Neural progenitor cell (in vitro differentiated cells): ENCODE results near the gene NPR3. TPM values are rescaled to one million over a fixed set of nuclear protein-coding genes. Genes with fewer than 3 reads are reported as not detected.

Experiments used
- DNase-seq: peaks from one replicate; pipeline ENCODE4 v3.0.0-alpha.2; 2016; ENCODE audit warnings: low spot score
- H2AFZ ChIP-seq: fragments of 200-600 bp; sonication (generic); replicated peaks from 2 replicates; pipeline ENCODE4 v1.6.1; 2016; ENCODE audit warnings: antibody characterized with exemption
- H3F3A ChIP-seq: fragments of 200-600 bp; sonication (generic); 2 replicates; pipeline ENCODE4 v1.6.1; 2016; ENCODE audit warnings: antibody characterized with exemption, low read depth
- H3K27ac ChIP-seq: fragments of 200-600 bp; sonication (generic); 2 replicates; pipeline ENCODE4 v1.5.1; 2016; ENCODE audit warnings: mild to moderate bottlenecking
- H3K27me3 ChIP-seq: fragments of 200-600 bp; sonication (generic); 2 replicates; pipeline ENCODE4 v1.6.1; 2016; ENCODE audit warnings: mild to moderate bottlenecking, moderate library complexity
- H3K36me3 ChIP-seq: fragments of 200-600 bp; sonication (generic); 2 replicates; pipeline ENCODE4 v1.5.1; 2016
- H3K4me1 ChIP-seq: fragments of 200-600 bp; sonication (generic); 2 replicates; pipeline ENCODE4 v1.6.1; 2016; ENCODE audit warnings: mixed run types
- H3K4me2 ChIP-seq: fragments of 200-600 bp; sonication (generic); 2 replicates; pipeline ENCODE4 v1.6.1; 2016
- H3K4me3 ChIP-seq: fragments of 200-600 bp; sonication (generic); 2 replicates; pipeline ENCODE4 v1.5.1; 2016
- H3K79me2 ChIP-seq: fragments of 200-600 bp; sonication (generic); 2 replicates; pipeline ENCODE4 v1.6.1; 2016; ENCODE audit warnings: low read depth
- H3K9ac ChIP-seq: fragments of 200-600 bp; sonication (generic); 2 replicates; pipeline ENCODE4 v1.6.1; 2016
- H3K9me3 ChIP-seq: fragments of 200-600 bp; sonication (generic); 2 replicates; pipeline ENCODE4 v1.5.1; 2016; ENCODE audit warnings: low read depth
- H4K20me1 ChIP-seq: fragments of 200-600 bp; sonication (generic); 2 replicates; pipeline ENCODE4 v1.6.1; 2016; ENCODE audit warnings: low read depth
- H3K27ac Mint-ChIP-seq: 3 replicates; pipeline ENCODE4 v1.8.0; 2021; ENCODE audit warnings: mixed read lengths
- H3K27me3 Mint-ChIP-seq: 2 replicates; pipeline ENCODE4 v1.8.0; 2022; ENCODE audit warnings: low read depth, mild to moderate bottlenecking, inconsistent platforms, moderate library complexity, mixed read lengths; ENCODE audit not compliant: insufficient read depth
- H3K36me3 Mint-ChIP-seq: 3 replicates; pipeline ENCODE4 v1.8.0; 2021; ENCODE audit warnings: mixed read lengths
- H3K4me1 Mint-ChIP-seq: 3 replicates; pipeline ENCODE4 v1.8.0; 2021; ENCODE audit warnings: mixed read lengths
- H3K4me3 Mint-ChIP-seq: 3 replicates; pipeline ENCODE4 v1.8.0; 2021; ENCODE audit warnings: mild to moderate bottlenecking, moderate library complexity, mixed read lengths
- H3K9me3 Mint-ChIP-seq: 3 replicates; pipeline ENCODE4 v1.8.0; 2020; ENCODE audit warnings: mixed read lengths
- EZH2 ChIP-seq: fragments of 200-600 bp; sonication (generic); IDR thresholded peaks from 2 replicates; pipeline ENCODE4 v1.6.1; 2017; ENCODE audit warnings: antibody characterized with exemption, mild to moderate bottlenecking, moderate library complexity
- EZH2phosphoT487 ChIP-seq: fragments of 200-600 bp; sonication (generic); IDR thresholded peaks from 2 replicates; pipeline ENCODE4 v1.6.1; 2017; ENCODE audit warnings: antibody characterized with exemption
- total RNA-seq: library from RNA; depleted of rRNA; stranded (reverse); fragments of >200 nt; gene quantifications from 2 replicates; pipeline ENCODE4 v1.2.3, GENCODE V29; 2015; ENCODE audit warnings: low replicate concordance
- TF ChIP-seq, protein P1 (sequence below): fragments of 200-600 bp; sonication (generic); IDR thresholded peaks from 2 replicates; pipeline ENCODE4 v1.5.1; 2017; ENCODE audit warnings: antibody characterized with exemption, mild to moderate bottlenecking

Gene NPR3
- total RNA-seq, 1 donor from 2014 or later: not detected

DNA sequence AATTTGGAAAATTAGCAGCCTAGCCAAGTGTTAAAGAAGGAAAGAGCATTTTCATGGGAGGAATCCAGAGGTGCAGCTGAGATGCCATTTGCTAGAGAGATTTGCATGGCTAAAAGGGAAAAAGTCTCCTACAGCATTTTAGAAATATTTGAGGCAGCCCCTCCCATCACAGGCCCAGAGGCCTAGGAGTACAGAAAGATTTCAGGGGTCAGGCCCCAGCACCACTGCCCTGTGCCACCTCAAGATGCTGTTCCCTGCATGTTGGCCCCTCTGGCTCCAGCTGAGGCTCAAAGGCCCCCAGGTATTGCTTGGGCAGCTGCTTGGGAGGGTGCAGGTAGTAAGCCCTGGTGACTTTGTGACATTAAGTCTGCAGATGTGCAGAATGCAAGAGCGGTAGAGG, 26.9 kb upstream of the NPR3 start:
- H3K27me3 ChIP-seq: no peaks in the 10 kb centered on the region
- H3K4me2 ChIP-seq: no peak overlapping the region
- H3K27ac ChIP-seq: no peak overlapping the region
- H3K79me2 ChIP-seq: no peaks in the 10 kb centered on the region
- no peaks in the 10 kb centered on the region for H3K4me1 ChIP-seq
- H3K36me3 Mint-ChIP-seq: no peaks in the 10 kb centered on the region
- H3K9ac ChIP-seq: no peak overlapping the region
- H3K9me3 Mint-ChIP-seq: peaks cover 18% of the 10 kb centered on the region
- H4K20me1 ChIP-seq: no peaks in the 10 kb centered on the region
- H3K4me3 ChIP-seq: no peak overlapping the region
- H3K9me3 ChIP-seq: no peaks in the 10 kb centered on the region
- TF ChIP-seq, protein P1, sequence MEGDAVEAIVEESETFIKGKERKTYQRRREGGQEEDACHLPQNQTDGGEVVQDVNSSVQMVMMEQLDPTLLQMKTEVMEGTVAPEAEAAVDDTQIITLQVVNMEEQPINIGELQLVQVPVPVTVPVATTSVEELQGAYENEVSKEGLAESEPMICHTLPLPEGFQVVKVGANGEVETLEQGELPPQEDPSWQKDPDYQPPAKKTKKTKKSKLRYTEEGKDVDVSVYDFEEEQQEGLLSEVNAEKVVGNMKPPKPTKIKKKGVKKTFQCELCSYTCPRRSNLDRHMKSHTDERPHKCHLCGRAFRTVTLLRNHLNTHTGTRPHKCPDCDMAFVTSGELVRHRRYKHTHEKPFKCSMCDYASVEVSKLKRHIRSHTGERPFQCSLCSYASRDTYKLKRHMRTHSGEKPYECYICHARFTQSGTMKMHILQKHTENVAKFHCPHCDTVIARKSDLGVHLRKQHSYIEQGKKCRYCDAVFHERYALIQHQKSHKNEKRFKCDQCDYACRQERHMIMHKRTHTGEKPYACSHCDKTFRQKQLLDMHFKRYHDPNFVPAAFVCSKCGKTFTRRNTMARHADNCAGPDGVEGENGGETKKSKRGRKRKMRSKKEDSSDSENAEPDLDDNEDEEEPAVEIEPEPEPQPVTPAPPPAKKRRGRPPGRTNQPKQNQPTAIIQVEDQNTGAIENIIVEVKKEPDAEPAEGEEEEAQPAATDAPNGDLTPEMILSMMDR: no peak
- TF ChIP-seq EZH2 (no peak), EZH2phosphoT487 (no peak)
- H2AFZ ChIP-seq: no peak overlapping the region
- no peaks in the 10 kb centered on the region for H3K36me3 ChIP-seq
- no peak overlapping the region for H3K4me3 Mint-ChIP-seq
- peaks cover 4% of the 10 kb centered on the region for H3K27me3 Mint-ChIP-seq
- no peak overlapping the region for H3K27ac Mint-ChIP-seq
- H3F3A ChIP-seq: no peaks in the 10 kb centered on the region
- H3K4me1 Mint-ChIP-seq: no peaks in the 10 kb centered on the region
- no peak for DNase-seq

DNA sequence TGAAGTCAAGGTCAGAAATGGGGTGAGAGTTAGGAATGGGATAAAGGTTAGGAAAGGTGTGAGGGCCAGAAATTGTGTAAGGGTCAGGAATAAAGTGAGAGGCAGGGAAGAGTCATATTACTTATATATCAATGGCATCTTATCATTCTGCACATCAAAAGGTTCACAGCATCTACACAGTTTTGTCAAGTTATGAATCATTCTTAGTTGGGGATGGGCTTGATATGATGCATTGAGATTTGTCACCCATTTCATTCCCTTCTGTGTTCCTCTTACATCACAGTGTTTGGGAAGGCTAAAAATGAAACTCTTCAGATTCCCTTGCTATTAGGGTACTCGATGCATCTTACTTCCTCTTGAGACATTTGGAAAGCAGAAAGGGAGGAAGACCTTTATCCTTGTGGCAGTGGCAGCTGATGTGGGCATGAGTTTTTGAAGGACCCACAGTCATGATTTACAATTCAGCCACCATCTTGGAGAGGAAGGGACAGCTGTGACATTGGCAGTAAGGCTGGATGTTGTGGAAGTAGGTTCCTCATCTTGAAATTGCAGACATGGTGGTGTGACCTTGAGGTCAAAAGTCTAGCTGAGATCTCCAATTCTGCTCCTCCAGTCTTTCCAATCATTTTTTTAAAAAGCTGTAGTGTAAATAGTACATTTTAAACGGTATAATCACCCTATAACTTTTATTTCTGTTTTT, 24.2 kb upstream of the NPR3 start:
- Mint-ChIP-seq H3K4me3 (no peak overlapping the region), H3K27me3 (peaks cover 2% of the 10 kb centered on the region), H3K9me3 (peaks cover 18% of the 10 kb centered on the region), H3K4me1 (no peaks in the 10 kb centered on the region), H3K36me3 (no peaks in the 10 kb centered on the region), H3K27ac (no peak overlapping the region)
- no peaks in the 10 kb centered on the region for H3K9me3 ChIP-seq
- H3K79me2 ChIP-seq: no peaks in the 10 kb centered on the region
- H3K36me3 ChIP-seq: no peaks in the 10 kb centered on the region
- no peak overlapping the region for H3K4me3 ChIP-seq
- H3K27ac ChIP-seq: no peak overlapping the region
- no peaks in the 10 kb centered on the region for H3K27me3 ChIP-seq
- H3K4me1 ChIP-seq: no peaks in the 10 kb centered on the region
- H3K4me2 ChIP-seq: no peak overlapping the region
- no peaks in the 10 kb centered on the region for H4K20me1 ChIP-seq
- DNase-seq: no peak
- H3K9ac ChIP-seq: no peak overlapping the region
- H2AFZ ChIP-seq: no peak overlapping the region
- TF ChIP-seq EZH2phosphoT487: no peak
- TF ChIP-seq, protein P1: no peak
- TF ChIP-seq EZH2: no peak
- H3F3A ChIP-seq: no peaks in the 10 kb centered on the region

DNA sequence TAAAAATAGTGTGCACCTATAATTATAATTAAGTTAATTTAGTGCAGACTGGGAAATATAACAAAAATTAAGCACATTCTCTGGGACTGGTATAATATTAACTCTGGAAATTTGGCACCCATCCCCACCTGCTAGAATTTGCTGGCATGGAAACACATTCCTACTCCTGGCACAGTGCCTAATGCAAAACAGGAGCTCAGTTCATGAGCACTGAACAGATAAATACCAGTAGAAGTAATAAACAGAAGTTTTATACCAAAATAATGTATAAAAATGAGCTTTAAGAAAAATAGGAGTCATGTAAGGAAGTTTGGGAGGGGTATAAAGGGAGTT, 23.7 kb upstream of the NPR3 start:
- no peaks in the 10 kb centered on the region for H3K4me1 ChIP-seq
- TF ChIP-seq, protein P1: no peak
- TF ChIP-seq EZH2phosphoT487: no peak
- TF ChIP-seq EZH2: no peak

More for the DNA sequence above, 23.7 kb upstream of the NPR3 start:
- H3K27ac ChIP-seq: no peak overlapping the region
- no peaks in the 10 kb centered on the region for H3K9me3 ChIP-seq
- Mint-ChIP-seq H3K4me1 (no peaks in the 10 kb centered on the region), H3K27ac (no peak overlapping the region), H3K27me3 (peaks cover 2% of the 10 kb centered on the region), H3K36me3 (no peaks in the 10 kb centered on the region), H3K9me3 (peaks cover 18% of the 10 kb centered on the region), H3K4me3 (no peak overlapping the region)
- no peaks in the 10 kb centered on the region for H3K27me3 ChIP-seq
- DNase-seq: no peak
- no peaks in the 10 kb centered on the region for H3K79me2 ChIP-seq
- no peak overlapping the region for H2AFZ ChIP-seq
- no peak overlapping the region for H3K4me3 ChIP-seq
- H4K20me1 ChIP-seq: no peaks in the 10 kb centered on the region
- H3F3A ChIP-seq: no peaks in the 10 kb centered on the region
- H3K9ac ChIP-seq: no peak overlapping the region
- no peak overlapping the region for H3K4me2 ChIP-seq
- H3K36me3 ChIP-seq: no peaks in the 10 kb centered on the region
